Mucosa of descending colon (tissue), 3 donors: ENCODE data around the gene FAM72D. TPM values are rescaled to one million over a fixed set of nuclear protein-coding genes. Genes with fewer than 3 reads are reported as not detected.
"Not testable (repeated sequence)": the region's sequence is repeated elsewhere in the genome, so short reads cannot be mapped to it uniquely, and the experiment has no call there.

Source experiments
- ATAC-seq: fragments of 200-7000 bp; cut with Tn5 transposase; one replicate; pipeline ENCODE4 v1.9.1; 2020; ENCODE audit warnings: mild to moderate bottlenecking, moderate library complexity
- DNase-seq, 3 donors: peaks; one replicate each; pipeline ENCODE4 v3.0.0-alpha.2; 2020
- H3K36me3 ChIP-seq: fragments of 200-600 bp; one replicate; pipeline ENCODE4 v1.8.0; 2021; ENCODE audit warnings: low read depth, mild to moderate bottlenecking
- H3K4me1 ChIP-seq: fragments of 200-600 bp; one replicate; pipeline ENCODE4 v1.8.0; 2021; ENCODE audit warnings: low read depth, mild to moderate bottlenecking
- H3K4me3 ChIP-seq: fragments of 200-600 bp; one replicate; pipeline ENCODE4 v1.8.0; 2021; ENCODE audit warnings: mild to moderate bottlenecking
- H3K9me3 ChIP-seq: fragments of 200-600 bp; one replicate; pipeline ENCODE4 v1.8.0; 2021; ENCODE audit warnings: mild to moderate bottlenecking
- intact Hi-C, 2 donors: fragments of 100-400 bp; cut with DNase I in 1 of 2; cut with micrococcal nuclease in 1 of 2; formaldehyde crosslinking; loops; one replicate each; pipeline versions ENCODE4 v1.11.0 to v1.11.1; 2022; cut with DNase I, micrococcal nuclease
- long read RNA-seq, 2 donors: library from polyadenylated mRNA; unstranded; transcript quantifications; one replicate each; pipeline ENCODE4 v2.0.0, GENCODE V29; 2019 to 2021
- total RNA-seq, 3 donors: library from RNA; stranded (reverse); fragmentation: NEBNext Ultra II Directional in 2 of 3; extraction: Animal tissue kit (Norgen Biotek cat#: 25700) in 2 of 3; gene quantifications; one replicate each; pipeline versions ENCODE4 v1.2.1 to v1.2.4, GENCODE V29; 2021 to 2023
- donor health status: DM: no; HTN: no; CAD: no; lungs with moderate emphysema.
- donor health status: DM: no; HTN: no; CAD: no.
- donor health status: DM: no; HTN: yes; CAD: no.

FAM72D gene
- total RNA-seq: 1 to 10 TPM in 1 of 3 donors, under 1 TPM in 2; 0.19 to 1.1 (median 0.26) TPM
- long read RNA-seq, donor 1, partial matches to known transcripts: 0 of 2 reads
- long read RNA-seq, donor 1, other reads (novel, unspliced or antisense): 0 of 2 reads
- long read RNA-seq, donor 2: 0 reads

- DNase-seq, H3K9me3 ChIP-seq, intact Hi-C loops, H3K4me1 ChIP-seq, H3K4me3 ChIP-seq, H3K36me3 ChIP-seq: not testable (repeated sequence)
- peak; percentile 87 for ATAC-seq
Measured at GRCh38 chr1:145095284-145096057, at the start of gene FAM72D, which contains the start of gene SRGAP2B. FAM72D (plus strand) TSS chr1:145095974; CDS start chr1:145096848, 874 bp downstream. SRGAP2B (minus strand) TSS chr1:145095328; CDS start chr1:145092901, 2,427 bp downstream.

DNA sequence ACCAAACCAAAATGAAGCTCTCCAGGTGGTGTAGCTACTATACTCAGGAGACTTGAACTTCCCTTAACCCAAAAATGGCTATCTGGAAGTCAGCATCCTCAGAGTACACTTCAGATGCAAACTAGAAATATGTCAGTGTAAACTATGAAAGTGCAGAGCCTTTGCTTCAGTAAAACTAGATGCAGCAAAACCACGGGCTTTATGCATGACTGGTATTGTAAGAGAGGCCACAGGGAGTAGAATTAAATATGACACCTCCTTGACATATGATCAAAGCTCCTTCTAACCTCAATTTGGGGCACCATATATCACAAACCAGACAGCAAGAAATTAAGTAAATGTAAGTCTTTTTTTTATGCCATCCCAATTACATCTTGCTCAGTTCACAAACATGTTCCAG lies 48.2 kb upstream of the FAM72D start:
- H3K36me3 ChIP-seq, DNase-seq, H3K9me3 ChIP-seq, H3K4me1 ChIP-seq, intact Hi-C loops, H3K4me3 ChIP-seq: not testable (repeated sequence)
- ATAC-seq: peak; percentile 34

- ATAC-seq, DNase-seq, H3K9me3 ChIP-seq, H3K4me3 ChIP-seq, intact Hi-C loops, H3K36me3 ChIP-seq, H3K4me1 ChIP-seq: not testable (repeated sequence)
Measured at GRCh38 chr1:145048181-145048856, 47.5 kb upstream of the FAM72D start.

DNA sequence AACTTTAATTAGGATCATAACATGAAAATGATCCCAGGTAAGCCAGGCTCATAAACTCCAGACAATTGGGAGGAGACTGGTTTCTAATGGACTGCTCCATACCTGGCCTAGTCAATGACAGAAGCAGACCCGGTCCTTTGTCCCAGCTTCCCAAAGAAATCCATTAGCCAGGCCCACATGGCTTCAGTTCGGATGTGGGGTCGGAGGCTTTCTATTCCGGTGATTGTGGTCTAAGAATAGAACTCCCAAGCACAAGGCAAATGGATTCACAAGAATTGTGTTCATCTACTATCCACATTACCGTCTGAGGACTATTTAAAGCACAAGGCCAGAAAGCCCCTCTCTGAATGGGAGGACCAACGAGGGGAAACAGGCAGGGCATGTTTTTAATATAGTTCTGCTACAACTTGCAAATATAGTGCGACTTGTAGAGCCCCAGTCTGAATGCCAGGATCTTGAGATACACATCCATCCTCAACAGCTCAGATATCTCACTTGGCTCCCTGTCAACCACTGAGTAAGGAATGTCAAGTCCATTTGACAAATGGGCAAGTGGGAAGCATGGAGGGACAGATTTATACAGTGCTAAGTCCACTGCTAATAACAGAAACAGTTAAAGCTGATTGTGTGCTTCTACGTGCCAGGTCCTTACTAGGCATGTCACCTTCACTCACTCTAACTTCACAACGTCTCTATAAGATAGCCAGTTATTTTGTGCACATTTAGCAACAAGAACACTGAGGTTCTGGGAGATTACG lies 43.6 kb upstream of the FAM72D start:
- intact Hi-C loops, ATAC-seq, H3K4me3 ChIP-seq: not testable (repeated sequence)

GRCh38 chr1:145053428-145053827 lies 42.3 kb upstream of the FAM72D start:
- H3K4me3 ChIP-seq, H3K9me3 ChIP-seq, H3K4me1 ChIP-seq, DNase-seq, ATAC-seq, intact Hi-C loops, H3K36me3 ChIP-seq: not testable (repeated sequence)

More for the DNA sequence above, 43.6 kb upstream of the FAM72D start:
- H3K36me3 ChIP-seq, DNase-seq, H3K9me3 ChIP-seq, H3K4me1 ChIP-seq: not testable (repeated sequence)

GRCh38 chr1:145055217-145055760 lies 40.5 kb upstream of the FAM72D start:
- intact Hi-C loops, H3K36me3 ChIP-seq, H3K4me3 ChIP-seq, DNase-seq, H3K9me3 ChIP-seq, H3K4me1 ChIP-seq: not testable (repeated sequence)
- ATAC-seq: peak; percentile 84

DNA sequence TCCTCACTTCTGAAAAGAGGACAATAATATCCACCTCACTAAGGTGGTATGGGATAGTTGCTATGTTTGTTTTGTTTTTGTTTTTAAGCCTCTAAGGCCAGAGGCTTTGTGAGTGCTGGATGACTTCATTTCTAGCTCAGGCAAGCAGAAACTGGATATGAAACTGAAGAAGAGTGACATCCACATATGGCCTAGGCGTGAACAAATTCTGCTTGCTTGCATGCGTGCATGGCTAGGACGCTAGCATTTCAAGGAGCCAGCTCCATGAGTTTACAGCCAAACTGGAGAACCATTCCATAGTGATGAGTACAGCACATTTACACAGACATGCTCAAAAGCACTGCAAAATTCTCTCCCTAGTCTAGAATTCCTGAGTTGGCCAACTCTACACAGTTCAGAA lies 37.6 kb upstream of the FAM72D start:
- intact Hi-C loops, H3K4me3 ChIP-seq, H3K36me3 ChIP-seq, DNase-seq, H3K9me3 ChIP-seq, H3K4me1 ChIP-seq: not testable (repeated sequence)
- peak; percentile 44 for ATAC-seq

GRCh38 chr1:145063285-145063684 lies 32.5 kb upstream of the FAM72D start:
- H3K4me3 ChIP-seq, H3K9me3 ChIP-seq, ATAC-seq, DNase-seq, intact Hi-C loops, H3K36me3 ChIP-seq, H3K4me1 ChIP-seq: not testable (repeated sequence)

GRCh38 chr1:145063941-145064648 lies 31.7 kb upstream of the FAM72D start:
- H3K36me3 ChIP-seq, ATAC-seq, intact Hi-C loops, DNase-seq, H3K4me1 ChIP-seq, H3K9me3 ChIP-seq, H3K4me3 ChIP-seq: not testable (repeated sequence)

DNA sequence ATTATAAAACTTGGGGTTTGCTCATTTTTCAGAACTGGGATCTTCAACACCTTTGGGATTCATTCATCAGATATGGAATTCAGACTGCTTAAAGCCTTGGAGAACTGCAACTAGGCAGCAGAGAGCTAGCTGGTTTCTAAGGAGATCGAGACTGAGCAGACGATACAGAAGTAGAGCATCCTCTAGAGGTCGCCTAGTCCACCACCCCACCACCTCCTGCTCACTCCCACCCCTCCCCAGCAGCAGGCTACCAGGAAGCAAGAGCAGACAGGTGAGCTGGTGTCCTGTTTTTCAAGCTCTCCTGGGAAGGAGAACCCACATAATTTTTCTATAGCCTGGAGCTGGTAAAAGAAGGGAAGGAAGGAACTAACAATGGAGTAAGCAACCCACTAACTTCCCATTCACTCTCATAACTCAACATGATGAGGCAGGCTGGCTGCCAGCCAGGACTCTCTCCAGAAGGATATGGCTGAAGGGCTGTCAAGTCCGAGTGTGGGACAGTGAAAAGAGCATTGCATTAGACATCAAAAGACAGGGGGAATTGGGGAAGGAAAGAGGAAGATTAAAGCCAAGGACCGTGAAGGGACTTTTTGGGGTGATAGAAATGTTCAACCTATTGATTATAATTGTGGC lies 30.5 kb upstream of the FAM72D start:
- DNase-seq, H3K4me3 ChIP-seq, H3K36me3 ChIP-seq, intact Hi-C loops, H3K4me1 ChIP-seq, H3K9me3 ChIP-seq: not testable (repeated sequence)
- ATAC-seq: peak; percentile 65

- DNase-seq, H3K36me3 ChIP-seq, H3K9me3 ChIP-seq, intact Hi-C loops, ATAC-seq, H3K4me3 ChIP-seq, H3K4me1 ChIP-seq: not testable (repeated sequence)
Measured at GRCh38 chr1:145066486-145066885, 29.3 kb upstream of the FAM72D start.

GRCh38 chr1:145071569-145071968 lies 24.2 kb upstream of the FAM72D start:
- H3K9me3 ChIP-seq, H3K4me3 ChIP-seq, intact Hi-C loops, H3K4me1 ChIP-seq, DNase-seq, ATAC-seq, H3K36me3 ChIP-seq: not testable (repeated sequence)
